ENCODE results near the gene SLC35F1. TPM values are rescaled to one million over a fixed set of nuclear protein-coding genes. Genes with fewer than 3 reads are reported as not detected.

Gene SLC35F1
- total and polyA plus RNA-seq, 3 experiments from 2014 or later = not detected

- no peaks in the 10 kb centered on the region for H3K4me1 ChIP-seq (ENCODE audit: insufficient read depth, low read length)
- Mint-ChIP-seq H3K27me3 (peaks cover 15 to 19% of the 10 kb centered on the region in 2 donors), H3K4me3 (no peak overlapping the region), H3K4me1 (peaks cover 0 to 2% (median 0%) of the 10 kb centered on the region in 3 donors), H3K36me3 (no peaks in the 10 kb centered on the region), H3K27ac (no peak overlapping the region), H3K9me3 (no peaks in the 10 kb centered on the region)
- CTCF ChIA-PET = interaction anchor here (1.1 to 1.4 kb wide), 4 partner anchors 8 to 337 kb away, joined by 3 read pairs; no protein-coding TSS in a partner anchor
- no peaks in the 10 kb centered on the region for H3K27me3 ChIP-seq (ENCODE audit: insufficient read depth, low read length, poor library complexity, severe bottlenecking)
- H3K27ac ChIP-seq (ENCODE audit: low read depth, low read length) = no peak overlapping the region
- no peaks in the 10 kb centered on the region for H3K9me3 ChIP-seq (ENCODE audit: low read length)
- H3K4me3 ChIP-seq (ENCODE audit: low read length) = no peak overlapping the region
- H3K36me3 ChIP-seq (ENCODE audit: insufficient read depth, low read length) = no peaks in the 10 kb centered on the region
- peak in 4 of 5 donors; percentile 28 to 54 (median 42) for DNase-seq
- POLR2A ChIA-PET = no interaction called here
These were observed 376.7 kb downstream of the SLC35F1 start for GRCh38 chr6:118283766-118284165.

DNA sequence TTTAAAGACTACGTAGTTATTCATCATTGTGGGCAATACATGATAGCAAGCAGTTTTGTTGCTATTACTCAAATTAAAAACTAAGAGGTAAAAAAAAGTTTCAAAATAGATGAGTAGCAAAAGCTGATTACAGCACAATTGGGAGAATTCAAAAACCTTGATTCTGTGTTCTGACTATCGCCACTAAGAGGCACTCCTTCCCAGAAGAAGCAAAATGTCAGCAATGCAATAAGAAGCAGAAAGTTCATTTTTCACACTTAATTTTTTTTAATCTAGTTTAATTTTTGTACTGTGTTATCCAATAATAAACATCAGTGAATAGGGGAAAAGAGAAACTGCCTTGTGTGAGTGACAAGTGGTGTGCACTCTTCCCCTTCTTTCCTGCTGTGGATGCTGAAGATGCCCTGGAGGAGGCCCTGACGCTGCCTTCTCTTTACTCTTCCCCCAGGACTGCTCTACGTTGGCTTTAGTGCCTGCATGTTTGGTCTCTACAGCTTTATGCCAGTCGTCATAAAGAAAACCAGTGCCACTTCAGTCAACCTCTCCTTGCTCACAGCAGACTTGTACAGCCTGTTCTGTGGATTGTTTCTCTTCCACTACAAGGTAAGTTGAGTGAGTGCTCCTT lies 377.8 kb downstream of the SLC35F1 start:
- H3K27me3 Mint-ChIP-seq = peaks cover 15 to 20% of the 10 kb centered on the region in 2 donors
- POLR2A ChIA-PET = no interaction called here
- H3K27me3 ChIP-seq (ENCODE audit: insufficient read depth, low read length, poor library complexity, severe bottlenecking) = no peaks in the 10 kb centered on the region
- DNase-seq = no peak
- peaks cover 0 to 2% (median 0%) of the 10 kb centered on the region in 3 donors for H3K4me1 Mint-ChIP-seq
- no peak overlapping the region for H3K27ac Mint-ChIP-seq
- no peaks in the 10 kb centered on the region for H3K9me3 ChIP-seq (ENCODE audit: low read length)
- H3K36me3 Mint-ChIP-seq = no peaks in the 10 kb centered on the region
- H3K4me3 ChIP-seq (ENCODE audit: low read length) = no peak overlapping the region
- H3K4me1 ChIP-seq (ENCODE audit: insufficient read depth, low read length) = no peaks in the 10 kb centered on the region
- CTCF ChIA-PET = interaction anchor here (1.4 kb wide), 2 partner anchors 296 to 512 kb away, joined by 3 to 4 read pairs; no protein-coding TSS in a partner anchor
- no peaks in the 10 kb centered on the region for H3K36me3 ChIP-seq (ENCODE audit: insufficient read depth, low read length)
- no peak overlapping the region for H3K27ac ChIP-seq (ENCODE audit: low read depth, low read length)
- H3K4me3 Mint-ChIP-seq = no peak overlapping the region
- H3K9me3 Mint-ChIP-seq = no peaks in the 10 kb centered on the region

DNA sequence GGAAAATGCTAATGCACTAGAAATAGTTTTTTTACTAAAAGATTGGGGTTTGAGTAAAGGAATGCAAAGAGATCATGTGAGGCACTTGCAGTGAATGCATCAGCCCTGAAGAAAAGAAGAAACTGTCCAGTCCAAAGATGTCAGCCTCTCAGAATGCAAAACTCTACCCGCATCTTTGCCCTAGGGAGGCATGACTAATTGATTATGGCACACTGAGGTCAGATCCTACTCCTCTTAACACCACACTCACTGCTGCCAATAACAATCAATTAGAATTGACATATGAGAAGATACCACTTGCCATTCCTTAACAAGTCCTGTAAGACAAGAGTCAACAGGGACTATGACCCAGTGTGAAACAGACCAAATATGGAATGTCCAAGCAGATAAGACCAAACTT lies 378.7 kb downstream of the SLC35F1 start:
- no peak for DNase-seq
- no peaks in the 10 kb centered on the region for H3K36me3 Mint-ChIP-seq
- no peaks in the 10 kb centered on the region for H3K36me3 ChIP-seq (ENCODE audit: insufficient read depth, low read length)
- H3K4me1 ChIP-seq (ENCODE audit: insufficient read depth, low read length) = no peaks in the 10 kb centered on the region
- no peaks in the 10 kb centered on the region for H3K9me3 ChIP-seq (ENCODE audit: low read length)
- CTCF ChIA-PET = interaction anchor here (1.0 to 1.4 kb wide), 3 partner anchors 9 to 288 kb away, joined by 3 read pairs; no protein-coding TSS in a partner anchor
- H3K27me3 ChIP-seq (ENCODE audit: insufficient read depth, low read length, poor library complexity, severe bottlenecking) = no peaks in the 10 kb centered on the region
- no peaks in the 10 kb centered on the region for H3K9me3 Mint-ChIP-seq
- peaks cover 0 to 2% (median 0%) of the 10 kb centered on the region in 3 donors for H3K4me1 Mint-ChIP-seq
- no peak overlapping the region for H3K4me3 Mint-ChIP-seq
- no peak overlapping the region for H3K4me3 ChIP-seq (ENCODE audit: low read length)
- POLR2A ChIA-PET = no interaction called here
- no peak overlapping the region for H3K27ac ChIP-seq (ENCODE audit: low read depth, low read length)
- peaks cover 18 to 20% of the 10 kb centered on the region in 2 donors for H3K27me3 Mint-ChIP-seq
- no peak overlapping the region for H3K27ac Mint-ChIP-seq

GRCh38 chr6:118288355-118289124 lies 381.5 kb downstream of the SLC35F1 start:
- POLR2A ChIA-PET = no interaction called here
- H3K4me3 ChIP-seq (ENCODE audit: low read length) = no peak overlapping the region
- no peaks in the 10 kb centered on the region for H3K36me3 Mint-ChIP-seq
- no peak overlapping the region for H3K27ac Mint-ChIP-seq
- peaks cover 0 to 2% (median 0%) of the 10 kb centered on the region in 3 donors for H3K4me1 Mint-ChIP-seq
- H3K27me3 Mint-ChIP-seq = peaks cover 14 to 20% of the 10 kb centered on the region in 2 donors
- CTCF ChIA-PET = no interaction called here
- no peaks in the 10 kb centered on the region for H3K4me1 ChIP-seq (ENCODE audit: insufficient read depth, low read length)
- H3K36me3 ChIP-seq (ENCODE audit: insufficient read depth, low read length) = no peaks in the 10 kb centered on the region
- no peaks in the 10 kb centered on the region for H3K9me3 ChIP-seq (ENCODE audit: low read length)
- H3K27ac ChIP-seq (ENCODE audit: low read depth, low read length) = no peak overlapping the region
- H3K27me3 ChIP-seq (ENCODE audit: insufficient read depth, low read length, poor library complexity, severe bottlenecking) = no peaks in the 10 kb centered on the region
- no peak for DNase-seq
- no peaks in the 10 kb centered on the region for H3K9me3 Mint-ChIP-seq
- no peak overlapping the region for H3K4me3 Mint-ChIP-seq

GRCh38 chr6:118292558-118292957 lies 385.5 kb downstream of the SLC35F1 start:
- Histone ChIP-seq H3K4me1 (ENCODE audit: insufficient read depth, low read length) (no peaks in the 10 kb centered on the region), H3K4me3 (ENCODE audit: low read length) (no peak overlapping the region), H3K36me3 (ENCODE audit: insufficient read depth, low read length) (no peaks in the 10 kb centered on the region), H3K27ac (ENCODE audit: low read depth, low read length) (no peak overlapping the region), H3K27me3 (ENCODE audit: insufficient read depth, low read length, poor library complexity, severe bottlenecking) (no peaks in the 10 kb centered on the region), H3K9me3 (ENCODE audit: low read length) (no peaks in the 10 kb centered on the region)
- H3K9me3 Mint-ChIP-seq = no peaks in the 10 kb centered on the region
- no peak overlapping the region for H3K4me3 Mint-ChIP-seq
- CTCF ChIA-PET = no interaction called here
- H3K27ac Mint-ChIP-seq = no peak overlapping the region
- DNase-seq = no peak
- peaks cover 3 to 26% of the 10 kb centered on the region in 2 donors for H3K27me3 Mint-ChIP-seq
- no peaks in the 10 kb centered on the region for H3K36me3 Mint-ChIP-seq
- POLR2A ChIA-PET = no interaction called here
- H3K4me1 Mint-ChIP-seq = no peaks in the 10 kb centered on the region

- no peaks in the 10 kb centered on the region for H3K36me3 ChIP-seq (ENCODE audit: insufficient read depth, low read length)
- Mint-ChIP-seq H3K27me3 (peaks cover 7 to 30% of the 10 kb centered on the region in 2 donors), H3K27ac (no peak overlapping the region), H3K36me3 (no peaks in the 10 kb centered on the region), H3K4me3 (no peak overlapping the region), H3K4me1 (no peaks in the 10 kb centered on the region), H3K9me3 (no peaks in the 10 kb centered on the region)
- no peaks in the 10 kb centered on the region for H3K9me3 ChIP-seq (ENCODE audit: low read length)
- no peaks in the 10 kb centered on the region for H3K27me3 ChIP-seq (ENCODE audit: insufficient read depth, low read length, poor library complexity, severe bottlenecking)
- no peak for DNase-seq
- POLR2A ChIA-PET = no interaction called here
- CTCF ChIA-PET = no interaction called here
- no peak overlapping the region for H3K4me3 ChIP-seq (ENCODE audit: low read length)
- H3K27ac ChIP-seq (ENCODE audit: low read depth, low read length) = no peak overlapping the region
- H3K4me1 ChIP-seq (ENCODE audit: insufficient read depth, low read length) = no peaks in the 10 kb centered on the region
These were observed 387.8 kb downstream of the SLC35F1 start for GRCh38 chr6:118294906-118295305.

DNA sequence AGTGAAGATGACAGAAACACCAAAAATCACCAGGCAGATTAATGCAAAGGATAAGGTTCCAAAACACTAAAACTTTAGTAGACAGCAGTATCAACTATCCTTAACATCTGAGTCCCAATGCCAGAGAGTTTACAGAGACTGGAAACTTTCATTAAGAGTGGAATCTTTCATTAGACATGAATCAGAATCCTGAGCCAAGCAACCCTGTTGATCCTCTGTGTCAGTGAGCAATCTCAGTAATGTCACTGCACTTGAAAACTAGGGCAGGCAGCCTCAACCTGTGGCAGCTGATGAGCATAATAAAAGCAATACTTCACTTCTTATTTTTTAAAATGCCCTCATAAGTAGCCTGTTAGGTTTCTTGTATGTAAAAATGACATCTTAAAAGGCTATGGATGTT lies 388.3 kb downstream of the SLC35F1 start:
- Histone ChIP-seq H3K27ac (ENCODE audit: low read depth, low read length) (no peak overlapping the region), H3K4me1 (ENCODE audit: insufficient read depth, low read length) (no peaks in the 10 kb centered on the region), H3K9me3 (ENCODE audit: low read length) (no peaks in the 10 kb centered on the region), H3K4me3 (ENCODE audit: low read length) (no peak overlapping the region), H3K27me3 (ENCODE audit: insufficient read depth, low read length, poor library complexity, severe bottlenecking) (no peaks in the 10 kb centered on the region), H3K36me3 (ENCODE audit: insufficient read depth, low read length) (no peaks in the 10 kb centered on the region)
- ChIA-PET POLR2A (no interaction called here), CTCF (no interaction called here)
- no peaks in the 10 kb centered on the region for H3K4me1 Mint-ChIP-seq
- no peak for DNase-seq
- no peak overlapping the region for H3K27ac Mint-ChIP-seq
- no peak overlapping the region for H3K4me3 Mint-ChIP-seq
- H3K9me3 Mint-ChIP-seq = no peaks in the 10 kb centered on the region
- H3K36me3 Mint-ChIP-seq = no peaks in the 10 kb centered on the region
- H3K27me3 Mint-ChIP-seq = peaks cover 5 to 30% of the 10 kb centered on the region in 2 donors

DNA sequence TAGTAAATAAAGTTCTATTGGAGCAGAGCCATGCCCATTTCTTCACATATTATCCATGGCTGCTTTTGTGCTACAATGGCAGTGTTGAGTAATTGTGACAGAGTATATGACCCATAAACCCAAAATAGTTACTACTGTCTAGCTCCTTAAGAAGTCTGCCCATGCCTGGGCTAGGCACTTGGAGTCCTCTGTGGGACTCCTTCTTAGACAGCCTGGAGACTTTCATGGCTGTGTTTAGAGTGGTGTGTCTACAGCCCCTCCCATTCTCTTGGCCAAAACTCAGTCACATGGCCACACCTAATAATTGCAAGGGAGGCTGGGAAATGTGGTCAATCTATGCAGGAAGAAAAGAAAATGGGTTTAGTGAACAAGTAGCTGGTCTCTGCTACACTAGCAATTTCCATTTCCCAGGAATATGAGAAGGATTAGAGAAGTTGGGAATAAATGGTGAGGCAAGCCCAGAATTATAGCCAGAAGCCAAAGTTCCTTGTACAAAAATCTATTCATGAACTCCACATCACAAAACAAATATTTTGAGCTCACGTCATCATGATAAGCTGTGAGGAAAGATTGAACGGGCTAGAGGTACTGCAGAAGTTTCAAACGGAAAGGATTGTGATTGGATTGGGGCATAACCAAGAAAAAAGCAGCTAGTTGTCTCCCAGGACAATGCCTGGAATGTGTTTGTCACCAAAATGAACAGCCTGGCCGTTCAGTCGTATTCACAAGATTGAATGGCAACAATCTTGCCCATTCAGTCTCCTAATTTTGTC lies 389.3 kb downstream of the SLC35F1 start:
- Histone ChIP-seq H3K4me1 (ENCODE audit: insufficient read depth, low read length) (no peaks in the 10 kb centered on the region), H3K9me3 (ENCODE audit: low read length) (no peaks in the 10 kb centered on the region), H3K27ac (ENCODE audit: low read depth, low read length) (no peak overlapping the region), H3K27me3 (ENCODE audit: insufficient read depth, low read length, poor library complexity, severe bottlenecking) (no peaks in the 10 kb centered on the region), H3K36me3 (ENCODE audit: insufficient read depth, low read length) (no peaks in the 10 kb centered on the region), H3K4me3 (ENCODE audit: low read length) (no peak overlapping the region)
- ChIA-PET POLR2A (no interaction called here), CTCF (no interaction called here)
- H3K27me3 Mint-ChIP-seq = peaks cover 3 to 30% of the 10 kb centered on the region in 2 donors
- H3K4me1 Mint-ChIP-seq = no peaks in the 10 kb centered on the region
- DNase-seq = no peak
- H3K9me3 Mint-ChIP-seq = no peaks in the 10 kb centered on the region
- no peak overlapping the region for H3K27ac Mint-ChIP-seq
- H3K4me3 Mint-ChIP-seq = no peak overlapping the region
- no peaks in the 10 kb centered on the region for H3K36me3 Mint-ChIP-seq

All from CD8-positive, alpha-beta memory T cell (primary cell).